Measurements from ENCODE around the gene ILDR2. TPM values are rescaled to one million over a fixed set of nuclear protein-coding genes. Genes with fewer than 3 reads are reported as not detected.

The ILDR2 gene
- total RNA-seq, 1 donor from 2014 or later = 1.2 TPM

- Mint-ChIP-seq H3K4me3 (ENCODE audit: unreplicated experiment) (no peak overlapping the region), H3K27ac (ENCODE audit: unreplicated experiment) (no peak overlapping the region), H3K9me3 (ENCODE audit: unreplicated experiment) (no peaks in the 10 kb centered on the region), H3K4me1 (ENCODE audit: unreplicated experiment) (no peaks in the 10 kb centered on the region), H3K36me3 (ENCODE audit: low read depth, unreplicated experiment) (no peaks in the 10 kb centered on the region), H3K27me3 (ENCODE audit: unreplicated experiment) (no peaks in the 10 kb centered on the region)
- no peak for TF ChIP-seq CTCF (IDR thresholded peaks at IDR 0.05; ENCODE audit: unreplicated experiment)
- DNase-seq (ENCODE audit: low spot score) = no peak
Measured at GRCh38 chr1:166869318-166870099, 105.8 kb downstream of the ILDR2 start.

- TF ChIP-seq CTCF (IDR thresholded peaks at IDR 0.05; ENCODE audit: unreplicated experiment) = no peak
- no peak overlapping the region for H3K27ac Mint-ChIP-seq (ENCODE audit: unreplicated experiment)
- no peaks in the 10 kb centered on the region for H3K4me1 Mint-ChIP-seq (ENCODE audit: unreplicated experiment)
- no peaks in the 10 kb centered on the region for H3K9me3 Mint-ChIP-seq (ENCODE audit: unreplicated experiment)
- DNase-seq (ENCODE audit: low spot score) = no peak
- H3K27me3 Mint-ChIP-seq (ENCODE audit: unreplicated experiment) = no peaks in the 10 kb centered on the region
- H3K36me3 Mint-ChIP-seq (ENCODE audit: low read depth, unreplicated experiment) = no peaks in the 10 kb centered on the region
- no peak overlapping the region for H3K4me3 Mint-ChIP-seq (ENCODE audit: unreplicated experiment)
Measured at GRCh38 chr1:166868639-166869038, 106.7 kb downstream of the ILDR2 start.

GRCh38 chr1:166865926-166866325, 109.4 kb downstream of the ILDR2 start:
- H3K27ac Mint-ChIP-seq (ENCODE audit: unreplicated experiment) = no peak overlapping the region
- H3K4me1 Mint-ChIP-seq (ENCODE audit: unreplicated experiment) = no peaks in the 10 kb centered on the region
- H3K9me3 Mint-ChIP-seq (ENCODE audit: unreplicated experiment) = no peaks in the 10 kb centered on the region
- no peak for TF ChIP-seq CTCF (IDR thresholded peaks at IDR 0.05; ENCODE audit: unreplicated experiment)
- H3K36me3 Mint-ChIP-seq (ENCODE audit: low read depth, unreplicated experiment) = no peaks in the 10 kb centered on the region
- no peak for DNase-seq (ENCODE audit: low spot score)
- no peaks in the 10 kb centered on the region for H3K27me3 Mint-ChIP-seq (ENCODE audit: unreplicated experiment)
- no peak overlapping the region for H3K4me3 Mint-ChIP-seq (ENCODE audit: unreplicated experiment)

- Mint-ChIP-seq H3K4me3 (ENCODE audit: unreplicated experiment) (no peak overlapping the region), H3K36me3 (ENCODE audit: low read depth, unreplicated experiment) (no peaks in the 10 kb centered on the region), H3K27ac (ENCODE audit: unreplicated experiment) (no peak overlapping the region), H3K4me1 (ENCODE audit: unreplicated experiment) (peaks cover 9% of the 10 kb centered on the region), H3K9me3 (ENCODE audit: unreplicated experiment) (no peaks in the 10 kb centered on the region), H3K27me3 (ENCODE audit: unreplicated experiment) (peaks cover 4% of the 10 kb centered on the region)
- DNase-seq (ENCODE audit: low spot score) = no peak
- no peak for TF ChIP-seq CTCF (IDR thresholded peaks at IDR 0.05; ENCODE audit: unreplicated experiment)
Measured at GRCh38 chr1:166859597-166859996, 115.7 kb downstream of the ILDR2 start.

- peaks cover 4% of the 10 kb centered on the region for H3K27me3 Mint-ChIP-seq (ENCODE audit: unreplicated experiment)
Measured at GRCh38 chr1:166858726-166859419, 116.5 kb downstream of the ILDR2 start.

More at GRCh38 chr1:166858726-166859419, 116.5 kb downstream of the ILDR2 start:
- TF ChIP-seq CTCF (IDR thresholded peaks at IDR 0.05; ENCODE audit: unreplicated experiment) = no peak
- Mint-ChIP-seq H3K36me3 (ENCODE audit: low read depth, unreplicated experiment) (peaks cover 2% of the 10 kb centered on the region), H3K27ac (ENCODE audit: unreplicated experiment) (no peak overlapping the region), H3K4me1 (ENCODE audit: unreplicated experiment) (peaks cover 9% of the 10 kb centered on the region), H3K4me3 (ENCODE audit: unreplicated experiment) (no peak overlapping the region), H3K9me3 (ENCODE audit: unreplicated experiment) (no peaks in the 10 kb centered on the region)
- DNase-seq (ENCODE audit: low spot score) = no peak
